Measurements from ENCODE around the gene TAX1BP3. TPM values are rescaled to one million over a fixed set of nuclear protein-coding genes. Genes with fewer than 3 reads are reported as not detected.
A peak's percentile ranks its signal among the peaks of the same experiment; 100 is the strongest.
"Not testable (repeated sequence)": the region's sequence is repeated elsewhere in the genome, so short reads cannot be mapped to it uniquely, and the experiment has no call there.

TAX1BP3 gene, protein sequence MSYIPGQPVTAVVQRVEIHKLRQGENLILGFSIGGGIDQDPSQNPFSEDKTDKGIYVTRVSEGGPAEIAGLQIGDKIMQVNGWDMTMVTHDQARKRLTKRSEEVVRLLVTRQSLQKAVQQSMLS
- total RNA-seq, result 224 and 238 TPM in 2 replicates

DNA sequence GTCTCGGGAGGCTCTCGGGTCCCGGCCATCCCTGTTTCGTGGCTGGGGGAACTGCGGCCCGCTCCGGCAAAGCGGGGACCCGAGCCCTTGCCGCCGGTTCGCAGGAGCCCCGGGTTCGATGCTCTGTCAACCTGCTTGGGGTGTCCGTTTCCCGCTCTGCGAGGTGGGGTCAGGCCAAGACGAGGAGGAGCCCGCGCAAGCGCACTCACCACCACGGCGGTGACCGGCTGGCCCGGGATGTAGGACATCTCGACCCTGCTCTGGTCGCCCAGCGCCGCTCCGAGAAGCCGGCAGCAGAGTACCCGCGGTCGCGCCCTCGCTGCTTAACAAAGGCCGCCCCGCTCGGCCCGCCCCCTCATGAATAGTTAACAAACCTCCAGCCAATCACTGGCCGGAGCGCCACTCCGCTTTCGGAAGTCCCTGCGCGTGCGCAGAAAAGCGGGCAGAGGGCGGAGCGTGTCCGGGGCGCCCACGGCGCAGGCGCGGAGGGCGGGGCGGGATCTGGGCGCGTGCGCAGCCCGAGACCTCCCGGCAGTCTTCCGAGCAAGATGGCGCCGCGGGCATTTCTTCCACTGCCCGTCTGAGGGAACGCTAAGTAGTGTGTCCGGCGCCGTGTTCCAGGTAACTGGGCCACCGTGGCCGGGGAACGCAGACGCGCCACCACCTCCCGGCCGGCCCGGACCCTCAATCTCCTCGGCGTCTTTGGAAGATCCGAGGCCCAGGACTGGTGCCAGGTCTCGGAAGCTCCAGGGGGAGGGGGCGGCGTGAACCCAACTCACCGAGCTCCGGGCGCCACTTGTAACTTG lies at the start of gene TAX1BP3, which contains the start of gene EMC6:
Gene TAX1BP3 (minus strand): TSS at position 300 of the 806 bp plus-strand sequence. CDS start 52 bp downstream, at position 248.
Gene EMC6 (plus strand): TSS at position 534 of the 806 bp plus-strand sequence. CDS start 335 bp downstream, outside the sequence.
- DNase-seq, result peak; percentile 98

- DNase-seq, result no peak
Measured at GRCh38 chr17:3715296-3715695, 46.9 kb upstream of the TAX1BP3 start.

GRCh38 chr17:3712811-3713463 lies 44.6 kb upstream of the TAX1BP3 start:
- DNase-seq, result no peak

- peak; percentile 81 for DNase-seq
Measured at GRCh38 chr17:3710951-3711383, 42.6 kb upstream of the TAX1BP3 start.

- DNase-seq, result no peak
Measured at GRCh38 chr17:3708366-3708765, 40.0 kb upstream of the TAX1BP3 start.

DNA sequence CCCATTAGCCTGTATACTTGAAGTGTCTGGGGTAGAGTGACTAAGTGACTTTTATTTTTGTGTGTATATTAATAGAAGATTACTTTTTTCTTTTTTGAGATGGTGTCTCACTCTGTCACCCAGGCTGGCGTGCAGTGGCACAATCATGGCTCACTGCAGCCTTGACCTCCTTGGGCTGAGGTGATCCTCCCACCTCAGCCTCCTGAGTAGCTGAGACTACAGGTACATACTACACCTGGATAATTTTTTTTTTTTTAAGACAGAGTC lies 37.3 kb upstream of the TAX1BP3 start:
- DNase-seq, result not testable (repeated sequence)

DNA sequence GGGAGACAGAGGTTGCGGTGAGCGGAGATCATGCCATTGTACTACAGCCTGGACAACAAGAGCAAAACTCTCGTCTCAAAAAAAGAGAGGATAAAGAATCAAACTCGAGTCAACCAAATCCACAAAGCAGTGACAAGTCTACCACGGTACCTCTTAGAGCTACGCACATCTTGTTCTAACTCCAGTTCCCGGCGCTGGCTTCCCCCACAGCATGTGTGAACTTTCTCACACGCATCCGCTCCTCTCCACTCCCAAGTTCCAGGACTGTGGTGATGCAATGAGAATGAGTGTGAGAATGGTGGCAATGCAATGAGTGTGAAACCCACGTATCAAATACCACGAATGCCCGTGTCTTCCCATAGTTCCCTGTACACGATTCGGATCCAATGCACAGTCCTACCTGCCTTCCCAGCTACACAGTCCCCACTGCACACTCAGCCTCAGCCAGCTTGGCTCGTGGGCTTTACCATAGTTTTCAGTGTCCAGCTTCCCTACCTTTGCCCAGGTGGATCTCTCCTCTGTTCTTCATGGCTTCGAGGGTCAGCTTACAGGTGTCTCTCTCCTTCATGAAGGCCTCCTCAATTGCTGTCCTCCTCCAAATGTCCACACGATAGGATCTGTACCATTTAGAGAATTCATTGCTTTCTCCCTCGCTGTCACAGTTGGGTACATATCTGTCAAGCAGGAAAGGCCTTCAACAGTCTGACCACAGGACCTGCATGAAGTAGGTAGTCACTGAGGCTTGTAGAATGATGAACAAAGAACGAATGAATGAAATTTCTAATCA lies 36.7 kb upstream of the TAX1BP3 start:
- DNase-seq, result no peak

- DNase-seq, result not testable (repeated sequence)
Measured at GRCh38 chr17:3702041-3702539, 33.7 kb upstream of the TAX1BP3 start.

GRCh38 chr17:3699951-3700350 lies 31.6 kb upstream of the TAX1BP3 start:
- no peak for DNase-seq

- DNase-seq, result no peak
Measured at GRCh38 chr17:3698139-3698538, 29.8 kb upstream of the TAX1BP3 start.

DNA sequence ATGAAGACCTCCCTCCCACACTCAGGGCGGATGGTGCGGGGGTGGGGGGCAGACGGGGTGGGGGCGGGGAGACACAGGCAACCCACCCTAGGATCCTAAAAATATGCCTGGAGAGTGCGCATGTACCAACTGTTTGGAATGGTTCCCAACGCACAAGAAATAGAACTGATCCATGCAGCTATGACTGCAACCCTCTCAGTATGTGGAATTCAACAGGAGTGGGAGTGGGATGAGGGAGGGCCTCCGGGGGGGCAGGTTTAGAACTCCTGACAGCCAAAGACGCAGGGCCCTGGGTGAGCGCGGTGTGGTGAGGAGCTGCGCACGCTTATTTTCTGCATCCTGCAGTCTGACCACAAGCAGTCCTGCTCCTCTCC lies 28.7 kb upstream of the TAX1BP3 start:
- no peak for DNase-seq

GRCh38 chr17:3695723-3696411 lies 27.5 kb upstream of the TAX1BP3 start, which contains the start of gene P2RX5:
Gene P2RX5, minus strand, starts transcription at chr17:3696155. Its CDS starts 150 bp downstream, at chr17:3696005.
- peak; percentile 28 for DNase-seq

- no peak for DNase-seq
Measured at GRCh38 chr17:3695129-3695722, 26.8 kb upstream of the TAX1BP3 start.

DNA sequence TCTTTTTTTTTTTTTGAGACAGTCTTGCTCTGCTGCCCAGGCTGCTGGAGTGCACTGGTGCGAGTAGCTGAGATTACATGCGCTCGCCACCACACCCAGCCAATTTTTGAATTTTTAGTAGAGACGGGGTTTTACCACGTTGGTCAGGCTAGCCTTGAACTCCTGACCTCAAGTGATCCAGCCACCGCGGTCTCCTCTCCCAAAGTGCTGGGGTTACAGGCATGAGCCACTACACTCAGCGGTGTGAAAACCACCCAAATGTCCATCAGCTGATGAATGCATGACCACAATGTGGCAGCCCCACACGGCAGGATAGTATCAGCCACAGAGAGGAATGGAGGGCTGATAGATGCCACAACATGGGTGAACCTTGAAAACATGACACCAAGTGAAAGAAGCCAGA lies 25.5 kb upstream of the TAX1BP3 start:
- no peak for DNase-seq

GRCh38 chr17:3693141-3693540 lies 24.8 kb upstream of the TAX1BP3 start:
- DNase-seq, result no peak

DNA sequence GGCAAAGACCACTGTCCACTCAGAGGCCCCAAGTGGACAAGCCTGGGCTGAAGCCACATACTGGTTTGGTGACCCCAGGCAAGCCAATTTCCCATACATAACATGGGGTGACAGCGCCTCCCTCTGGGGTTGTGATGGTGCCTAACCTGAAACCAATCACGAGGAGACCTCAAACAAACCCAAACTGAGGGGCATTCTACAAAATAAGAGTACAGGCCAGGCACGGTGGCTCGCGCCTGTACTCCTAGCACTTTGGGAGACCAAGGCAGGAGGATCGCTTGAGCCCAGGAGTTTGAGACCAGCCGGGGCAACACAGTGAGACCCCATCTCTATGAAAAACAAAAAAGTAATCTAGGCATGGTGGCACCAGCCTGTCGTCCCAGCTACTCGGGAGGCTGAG lies 24.0 kb upstream of the TAX1BP3 start:
- DNase-seq, result no peak

GRCh38 chr17:3691617-3692067 lies 23.3 kb upstream of the TAX1BP3 start:
- DNase-seq, result no peak

DNA sequence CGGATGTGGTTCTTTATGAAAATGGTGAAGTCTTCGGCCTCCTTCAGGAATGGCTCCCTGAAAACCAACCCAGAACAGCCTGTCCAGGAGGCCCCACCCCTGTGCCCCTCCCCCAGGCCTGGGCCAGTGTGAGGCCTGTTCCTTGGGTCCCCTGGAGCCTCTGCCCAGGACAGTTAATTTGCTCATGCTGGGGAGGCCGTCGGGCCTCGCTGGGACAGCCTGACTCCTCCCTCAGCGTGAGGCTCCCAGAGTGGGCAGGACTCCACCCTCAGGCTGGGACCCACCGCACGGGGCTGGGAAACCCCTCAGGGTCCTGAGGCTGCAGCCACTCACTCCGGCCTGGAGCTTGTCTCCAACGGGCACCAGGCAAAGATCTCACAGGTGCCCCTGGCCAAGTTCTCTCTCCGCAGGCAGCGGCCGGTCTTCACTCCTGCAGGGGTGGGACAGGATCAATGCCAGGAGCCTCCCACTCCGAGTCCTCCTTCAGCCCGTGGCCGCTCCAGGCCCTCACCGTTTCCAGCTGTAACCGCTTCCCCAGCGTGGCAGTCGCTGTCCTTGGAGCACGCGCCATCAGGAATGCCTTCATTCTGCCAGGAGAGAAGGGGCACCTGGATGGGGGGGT lies 21.8 kb upstream of the TAX1BP3 start:
- DNase-seq, result no peak

- no peak for DNase-seq
Measured at GRCh38 chr17:3689262-3690093, 21.1 kb upstream of the TAX1BP3 start.

DNA sequence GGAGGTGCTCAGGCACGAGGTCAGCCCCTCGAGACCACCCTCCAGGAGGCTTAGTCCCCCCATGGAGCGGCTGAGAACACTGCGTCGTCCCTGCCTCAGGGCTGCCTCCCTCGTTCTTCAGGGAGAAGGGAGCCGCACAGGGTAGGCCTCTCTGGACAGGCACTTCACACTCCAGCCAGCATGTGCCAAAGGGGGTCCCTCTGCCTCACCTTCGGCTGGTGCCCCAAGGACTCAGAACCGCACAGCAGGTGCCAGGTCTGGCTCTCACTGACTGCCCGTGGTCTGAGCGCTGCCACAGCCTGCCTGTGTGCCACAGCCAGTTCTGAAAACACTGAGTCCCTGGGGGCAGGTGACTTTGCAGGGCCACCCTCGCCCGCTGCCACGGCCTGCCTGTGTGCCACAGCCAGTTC lies 20.5 kb upstream of the TAX1BP3 start:
- no peak for DNase-seq
